HEK293 (cell line): ENCODE data around the gene ACOT8.

Experiments
- GLIS1 ChIP-seq: fragments of 450-650 bp; formaldehyde crosslinking; IDR thresholded peaks from 2 replicates; pipeline ENCODE4 v1.5.1; 2016; ENCODE audit warnings: missing biosample characterization, missing genetic modification characterization
- KLF10 ChIP-seq: fragments of 450-650 bp; IDR thresholded peaks from 2 replicates; pipeline ENCODE4 v1.5.1; 2018; ENCODE audit warnings: missing biosample characterization, mild to moderate bottlenecking, missing genetic modification characterization
- KLF8 ChIP-seq: fragments of 450-650 bp; formaldehyde crosslinking; IDR thresholded peaks from 2 replicates; pipeline ENCODE4 v1.5.1; 2016; ENCODE audit warnings: missing biosample characterization, missing genetic modification characterization
- KLF9 ChIP-seq: fragments of 450-650 bp; formaldehyde crosslinking; IDR thresholded peaks from 2 replicates; pipeline ENCODE4 v1.5.1; 2016; ENCODE audit warnings: missing biosample characterization, missing genetic modification characterization, low read depth
- SALL2 ChIP-seq: fragments of 450-650 bp; formaldehyde crosslinking; IDR thresholded peaks from 2 replicates; pipeline ENCODE4 v1.5.0; 2017; ENCODE audit warnings: missing biosample characterization, mild to moderate bottlenecking, missing genetic modification characterization, borderline replicate concordance
- SP2 ChIP-seq: fragments of 450-650 bp; formaldehyde crosslinking; IDR thresholded peaks from 2 replicates; pipeline ENCODE4 v1.5.1; 2016; ENCODE audit warnings: missing biosample characterization, missing genetic modification characterization
- SP3 ChIP-seq: fragments of 450-650 bp; formaldehyde crosslinking; IDR thresholded peaks from 2 replicates; pipeline ENCODE4 v1.5.1; 2016; ENCODE audit warnings: missing biosample characterization, missing genetic modification characterization
- ZBTB20 ChIP-seq: fragments of 450-650 bp; formaldehyde crosslinking; IDR thresholded peaks from 2 replicates; pipeline ENCODE4 v1.5.1; 2016; ENCODE audit warnings: missing biosample characterization, missing genetic modification characterization
- ZBTB8A ChIP-seq: fragments of 450-650 bp; formaldehyde crosslinking; IDR thresholded peaks from 2 replicates; pipeline ENCODE4 v1.5.1; 2016; ENCODE audit warnings: missing biosample characterization, missing genetic modification characterization
- ZNF132 ChIP-seq: fragments of 450-650 bp; formaldehyde crosslinking; IDR thresholded peaks from 2 replicates; pipeline ENCODE4 v1.5.1; 2017; ENCODE audit warnings: missing biosample characterization, missing genetic modification characterization, borderline replicate concordance
- ZNF2 ChIP-seq: fragments of 450-650 bp; formaldehyde crosslinking; IDR thresholded peaks from 2 replicates; pipeline ENCODE4 v1.5.1; 2016; ENCODE audit warnings: missing biosample characterization, missing genetic modification characterization
- ZNF223 ChIP-seq: fragments of 450-650 bp; formaldehyde crosslinking; IDR thresholded peaks from 2 replicates; pipeline ENCODE4 v1.5.1; 2016; ENCODE audit warnings: missing biosample characterization, missing genetic modification characterization
- ZNF274 ChIP-seq, 2 experiments: fragments of 200-500 bp in 1 of 2; fragments of 450-650 bp in 1 of 2; sonication (Bioruptor generic) in 1 of 2; formaldehyde crosslinking in 1 of 2; IDR thresholded peaks; 2 replicates each; pipeline versions ENCODE4 v1.5.1 to v1.6.1; 2014 to 2016; ENCODE audit warnings: borderline replicate concordance in 1 of 2, inconsistent platforms in 1 of 2, low read length in 1 of 2, missing biosample characterization in 1 of 2, missing genetic modification characterization in 1 of 2
- ZNF394 ChIP-seq: fragments of 450-650 bp; formaldehyde crosslinking; IDR thresholded peaks from 2 replicates; pipeline ENCODE4 v1.5.1; 2016; ENCODE audit warnings: missing biosample characterization, missing genetic modification characterization, mild to moderate bottlenecking, moderate library complexity, borderline replicate concordance
- ZNF501 ChIP-seq: fragments of 450-650 bp; formaldehyde crosslinking; IDR thresholded peaks from 2 replicates; pipeline ENCODE4 v1.5.1; 2016; ENCODE audit warnings: missing biosample characterization, missing genetic modification characterization
- ZNF561 ChIP-seq: fragments of 450-650 bp; IDR thresholded peaks from 2 replicates; pipeline ENCODE4 v1.5.1; 2018; ENCODE audit warnings: missing biosample characterization, missing genetic modification characterization, borderline replicate concordance
- ZNF600 ChIP-seq: fragments of 450-650 bp; formaldehyde crosslinking; IDR thresholded peaks from 2 replicates; pipeline ENCODE4 v1.5.1; 2016; ENCODE audit warnings: missing biosample characterization, missing genetic modification characterization
- TF ChIP-seq, protein P1 (sequence below): fragments of 450-650 bp; formaldehyde crosslinking; optimal IDR thresholded peaks from 2 replicates; pipeline ENCODE3; 2016; ENCODE audit warnings: missing biosample characterization, mild to moderate bottlenecking, missing genetic modification characterization
- TF ChIP-seq, protein P2 (sequence below): fragments of 450-650 bp; formaldehyde crosslinking; IDR thresholded peaks from 2 replicates; pipeline ENCODE4 v1.5.1; 2016; ENCODE audit warnings: missing biosample characterization, missing genetic modification characterization
- TF ChIP-seq, protein P3 (sequence below): fragments of 450-650 bp; formaldehyde crosslinking; IDR thresholded peaks from 2 replicates; pipeline ENCODE4 v1.5.1; 2016; ENCODE audit warnings: missing biosample characterization, missing genetic modification characterization
- TF ChIP-seq, protein P4 (sequence below): fragments of 450-650 bp; formaldehyde crosslinking; IDR thresholded peaks from 2 replicates; pipeline ENCODE4 v1.5.1; 2016; ENCODE audit warnings: missing biosample characterization, missing genetic modification characterization
- TF ChIP-seq, protein P5 (sequence below): fragments of 450-650 bp; formaldehyde crosslinking; IDR thresholded peaks from 2 replicates; pipeline ENCODE4 v1.5.1; 2016; ENCODE audit warnings: missing biosample characterization, missing genetic modification characterization
- TF ChIP-seq, protein P6 (sequence below): fragments of 450-650 bp; formaldehyde crosslinking; IDR thresholded peaks from 2 replicates; pipeline ENCODE4 v1.5.1; 2016; ENCODE audit warnings: missing biosample characterization, missing genetic modification characterization

The ACOT8 gene

DNA sequence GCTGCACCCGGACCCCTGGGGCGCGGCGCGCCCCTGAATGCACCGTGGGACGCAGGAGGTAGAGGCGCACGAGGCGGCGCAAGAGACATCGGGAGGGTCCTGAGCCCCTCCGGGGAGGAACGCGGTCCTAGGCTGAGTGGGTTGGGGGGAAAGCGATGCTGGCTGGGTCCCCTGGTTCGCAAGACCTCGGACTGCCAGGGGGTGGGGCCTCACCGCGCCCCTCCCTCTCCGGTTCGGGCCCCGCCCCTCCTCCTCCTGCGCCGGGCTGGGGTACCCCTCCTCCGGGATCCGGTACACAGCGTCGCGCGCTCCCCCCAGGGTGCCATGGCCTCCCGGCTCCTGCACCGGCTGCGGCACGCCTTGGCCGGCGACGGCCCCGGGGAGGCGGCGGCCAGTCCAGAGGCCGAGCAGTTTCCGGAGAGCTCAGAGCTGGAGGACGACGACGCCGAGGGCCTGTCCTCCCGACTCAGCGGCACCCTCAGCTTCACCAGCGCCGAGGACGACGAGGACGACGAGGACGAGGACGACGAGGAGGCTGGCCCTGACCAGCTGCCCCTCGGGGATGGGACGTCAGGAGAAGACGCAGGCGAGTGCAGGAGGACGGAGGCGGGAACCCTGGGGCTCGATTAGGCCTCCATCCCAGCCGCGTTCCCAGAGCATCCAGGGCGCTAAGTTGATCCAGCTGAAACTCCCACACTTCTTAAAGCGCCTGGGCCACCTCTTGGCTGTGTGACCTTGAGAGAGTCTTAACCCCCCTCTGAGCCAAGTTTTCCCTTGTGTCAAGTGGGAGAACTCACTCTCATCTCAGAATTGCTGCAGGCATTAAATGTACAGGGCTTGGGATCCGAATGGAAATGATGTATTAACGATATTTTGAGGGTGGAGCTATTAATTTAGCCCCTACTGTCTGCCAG is 23.1 kb downstream of the ACOT8 start (continued):
- TF ChIP-seq, protein P1, sequence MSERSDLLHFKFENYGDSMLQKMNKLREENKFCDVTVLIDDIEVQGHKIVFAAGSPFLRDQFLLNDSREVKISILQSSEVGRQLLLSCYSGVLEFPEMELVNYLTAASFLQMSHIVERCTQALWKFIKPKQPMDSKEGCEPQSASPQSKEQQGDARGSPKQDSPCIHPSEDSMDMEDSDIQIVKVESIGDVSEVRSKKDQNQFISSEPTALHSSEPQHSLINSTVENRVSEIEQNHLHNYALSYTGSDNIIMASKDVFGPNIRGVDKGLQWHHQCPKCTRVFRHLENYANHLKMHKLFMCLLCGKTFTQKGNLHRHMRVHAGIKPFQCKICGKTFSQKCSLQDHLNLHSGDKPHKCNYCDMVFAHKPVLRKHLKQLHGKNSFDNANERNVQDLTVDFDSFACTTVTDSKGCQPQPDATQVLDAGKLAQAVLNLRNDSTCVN (tag by site-specific recombination), result peak; percentile 79
- TF ChIP-seq KLF8 (peak; percentile 53; the same call in 1 of the 2 replicates), ZBTB20 (tag by site-specific recombination) (0 out of 2 replicates have a peak, but pooled peaks have one; percentile 38), SP2 (tag by site-specific recombination) (peak; percentile 56; the same call in 1 of the 2 replicates), ZNF132 (tag by site-specific recombination) (no peak), ZNF501 (tag by site-specific recombination) (peak; percentile 57; the same call in 1 of the 2 replicates), ZNF274 (IDR thresholded peaks at IDR 0.05; ENCODE audit: low read length) (no peak), ZNF274 (tag by site-specific recombination; IDR thresholded peaks at IDR 0.05; ENCODE audit: borderline replicate concordance) (no peak), KLF9 (tag by site-specific recombination) (peak; percentile 84), ZNF600 (tag by site-specific recombination) (0 out of 2 replicates have a peak, but pooled peaks have one; percentile 22), ZNF223 (tag by site-specific recombination) (peak; percentile 58; the same call in 1 of the 2 replicates), ZNF561 (tag by site-specific recombination) (peak; percentile 88; the same call in 1 of the 2 replicates), ZNF2 (tag by site-specific recombination) (peak; percentile 39; the same call in 1 of the 2 replicates), SALL2 (tag by site-specific recombination) (no peak), SP3 (tag by site-specific recombination) (peak; percentile 81), ZBTB8A (tag by site-specific recombination) (peak; percentile 61), KLF10 (tag by site-specific recombination) (peak; percentile 46; the same call in 1 of the 2 replicates), ZNF394 (tag by site-specific recombination) (peak; percentile 64; the same call in 1 of the 2 replicates), GLIS1 (tag by site-specific recombination) (peak; percentile 88)
- TF ChIP-seq, protein P2, sequence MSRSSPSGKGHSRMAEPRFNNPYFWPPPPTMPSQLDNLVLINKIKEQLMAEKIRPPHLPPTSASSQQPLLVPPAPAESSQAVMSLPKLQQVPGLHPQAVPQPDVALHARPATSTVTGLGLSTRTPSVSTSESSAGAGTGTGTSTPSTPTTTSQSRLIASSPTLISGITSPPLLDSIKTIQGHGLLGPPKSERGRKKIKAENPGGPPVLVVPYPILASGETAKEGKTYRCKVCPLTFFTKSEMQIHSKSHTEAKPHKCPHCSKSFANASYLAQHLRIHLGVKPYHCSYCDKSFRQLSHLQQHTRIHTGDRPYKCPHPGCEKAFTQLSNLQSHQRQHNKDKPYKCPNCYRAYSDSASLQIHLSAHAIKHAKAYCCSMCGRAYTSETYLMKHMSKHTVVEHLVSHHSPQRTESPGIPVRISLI (tag by site-specific recombination), result no peak
- TF ChIP-seq, protein P3, sequence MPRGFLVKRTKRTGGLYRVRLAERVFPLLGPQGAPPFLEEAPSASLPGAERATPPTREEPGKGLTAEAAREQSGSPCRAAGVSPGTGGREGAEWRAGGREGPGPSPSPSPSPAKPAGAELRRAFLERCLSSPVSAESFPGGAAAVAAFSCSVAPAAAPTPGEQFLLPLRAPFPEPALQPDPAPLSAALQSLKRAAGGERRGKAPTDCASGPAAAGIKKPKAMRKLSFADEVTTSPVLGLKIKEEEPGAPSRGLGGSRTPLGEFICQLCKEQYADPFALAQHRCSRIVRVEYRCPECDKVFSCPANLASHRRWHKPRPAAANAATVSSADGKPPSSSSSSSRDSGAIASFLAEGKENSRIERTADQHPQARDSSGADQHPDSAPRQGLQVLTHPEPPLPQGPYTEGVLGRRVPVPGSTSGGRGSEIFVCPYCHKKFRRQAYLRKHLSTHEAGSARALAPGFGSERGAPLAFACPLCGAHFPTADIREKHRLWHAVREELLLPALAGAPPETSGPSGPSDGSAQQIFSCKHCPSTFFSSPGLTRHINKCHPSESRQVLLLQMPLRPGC (tag by site-specific recombination), result 0 out of 2 replicates have a peak, but pooled peaks have one; percentile 13
- TF ChIP-seq, protein P4, sequence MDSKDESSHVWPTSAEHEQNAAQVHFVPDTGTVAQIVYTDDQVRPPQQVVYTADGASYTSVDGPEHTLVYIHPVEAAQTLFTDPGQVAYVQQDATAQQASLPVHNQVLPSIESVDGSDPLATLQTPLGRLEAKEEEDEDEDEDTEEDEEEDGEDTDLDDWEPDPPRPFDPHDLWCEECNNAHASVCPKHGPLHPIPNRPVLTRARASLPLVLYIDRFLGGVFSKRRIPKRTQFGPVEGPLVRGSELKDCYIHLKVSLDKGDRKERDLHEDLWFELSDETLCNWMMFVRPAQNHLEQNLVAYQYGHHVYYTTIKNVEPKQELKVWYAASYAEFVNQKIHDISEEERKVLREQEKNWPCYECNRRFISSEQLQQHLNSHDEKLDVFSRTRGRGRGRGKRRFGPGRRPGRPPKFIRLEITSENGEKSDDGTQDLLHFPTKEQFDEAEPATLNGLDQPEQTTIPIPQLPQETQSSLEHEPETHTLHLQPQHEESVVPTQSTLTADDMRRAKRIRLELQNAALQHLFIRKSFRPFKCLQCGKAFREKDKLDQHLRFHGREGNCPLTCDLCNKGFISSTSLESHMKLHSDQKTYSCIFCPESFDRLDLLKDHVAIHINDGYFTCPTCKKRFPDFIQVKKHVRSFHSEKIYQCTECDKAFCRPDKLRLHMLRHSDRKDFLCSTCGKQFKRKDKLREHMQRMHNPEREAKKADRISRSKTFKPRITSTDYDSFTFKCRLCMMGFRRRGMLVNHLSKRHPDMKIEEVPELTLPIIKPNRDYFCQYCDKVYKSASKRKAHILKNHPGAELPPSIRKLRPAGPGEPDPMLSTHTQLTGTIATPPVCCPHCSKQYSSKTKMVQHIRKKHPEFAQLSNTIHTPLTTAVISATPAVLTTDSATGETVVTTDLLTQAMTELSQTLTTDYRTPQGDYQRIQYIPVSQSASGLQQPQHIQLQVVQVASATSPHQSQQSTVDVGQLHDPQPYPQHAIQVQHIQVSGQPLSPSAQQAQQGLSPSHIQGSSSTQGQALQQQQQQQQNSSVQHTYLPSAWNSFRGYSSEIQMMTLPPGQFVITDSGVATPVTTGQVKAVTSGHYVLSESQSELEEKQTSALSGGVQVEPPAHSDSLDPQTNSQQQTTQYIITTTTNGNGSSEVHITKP (tag by site-specific recombination), result peak; percentile 29
- TF ChIP-seq, protein P5, sequence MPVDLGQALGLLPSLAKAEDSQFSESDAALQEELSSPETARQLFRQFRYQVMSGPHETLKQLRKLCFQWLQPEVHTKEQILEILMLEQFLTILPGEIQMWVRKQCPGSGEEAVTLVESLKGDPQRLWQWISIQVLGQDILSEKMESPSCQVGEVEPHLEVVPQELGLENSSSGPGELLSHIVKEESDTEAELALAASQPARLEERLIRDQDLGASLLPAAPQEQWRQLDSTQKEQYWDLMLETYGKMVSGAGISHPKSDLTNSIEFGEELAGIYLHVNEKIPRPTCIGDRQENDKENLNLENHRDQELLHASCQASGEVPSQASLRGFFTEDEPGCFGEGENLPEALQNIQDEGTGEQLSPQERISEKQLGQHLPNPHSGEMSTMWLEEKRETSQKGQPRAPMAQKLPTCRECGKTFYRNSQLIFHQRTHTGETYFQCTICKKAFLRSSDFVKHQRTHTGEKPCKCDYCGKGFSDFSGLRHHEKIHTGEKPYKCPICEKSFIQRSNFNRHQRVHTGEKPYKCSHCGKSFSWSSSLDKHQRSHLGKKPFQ (tag by site-specific recombination), result no peak
- TF ChIP-seq, protein P6, sequence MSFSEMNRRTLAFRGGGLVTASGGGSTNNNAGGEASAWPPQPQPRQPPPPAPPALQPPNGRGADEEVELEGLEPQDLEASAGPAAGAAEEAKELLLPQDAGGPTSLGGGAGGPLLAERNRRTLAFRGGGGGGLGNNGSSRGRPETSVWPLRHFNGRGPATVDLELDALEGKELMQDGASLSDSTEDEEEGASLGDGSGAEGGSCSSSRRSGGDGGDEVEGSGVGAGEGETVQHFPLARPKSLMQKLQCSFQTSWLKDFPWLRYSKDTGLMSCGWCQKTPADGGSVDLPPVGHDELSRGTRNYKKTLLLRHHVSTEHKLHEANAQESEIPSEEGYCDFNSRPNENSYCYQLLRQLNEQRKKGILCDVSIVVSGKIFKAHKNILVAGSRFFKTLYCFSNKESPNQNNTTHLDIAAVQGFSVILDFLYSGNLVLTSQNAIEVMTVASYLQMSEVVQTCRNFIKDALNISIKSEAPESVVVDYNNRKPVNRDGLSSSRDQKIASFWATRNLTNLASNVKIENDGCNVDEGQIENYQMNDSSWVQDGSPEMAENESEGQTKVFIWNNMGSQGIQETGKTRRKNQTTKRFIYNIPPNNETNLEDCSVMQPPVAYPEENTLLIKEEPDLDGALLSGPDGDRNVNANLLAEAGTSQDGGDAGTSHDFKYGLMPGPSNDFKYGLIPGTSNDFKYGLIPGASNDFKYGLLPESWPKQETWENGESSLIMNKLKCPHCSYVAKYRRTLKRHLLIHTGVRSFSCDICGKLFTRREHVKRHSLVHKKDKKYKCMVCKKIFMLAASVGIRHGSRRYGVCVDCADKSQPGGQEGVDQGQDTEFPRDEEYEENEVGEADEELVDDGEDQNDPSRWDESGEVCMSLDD, result peak; percentile 88
- TF ChIP-seq, all 188 proteins: peak for 31
